OCI-LY3 (cell line): Measurements from ENCODE around the gene CLDN22.

Source experiments
- EZH2phosphoT487 ChIP-seq: fragments of 200-600 bp; shearing (Covaris generic); IDR thresholded peaks from 2 replicates; pipeline ENCODE4 v1.6.1; 2018; ENCODE audit warnings: antibody characterized with exemption, mixed run types, low read depth
- TF ChIP-seq, protein P1 (sequence below): fragments of 200-600, 300-600 bp; sonication (generic); IDR thresholded peaks from 2 replicates; pipeline ENCODE4 v1.5.1; 2014; ENCODE audit warnings: antibody characterized with exemption, low read length, low read depth

DNA sequence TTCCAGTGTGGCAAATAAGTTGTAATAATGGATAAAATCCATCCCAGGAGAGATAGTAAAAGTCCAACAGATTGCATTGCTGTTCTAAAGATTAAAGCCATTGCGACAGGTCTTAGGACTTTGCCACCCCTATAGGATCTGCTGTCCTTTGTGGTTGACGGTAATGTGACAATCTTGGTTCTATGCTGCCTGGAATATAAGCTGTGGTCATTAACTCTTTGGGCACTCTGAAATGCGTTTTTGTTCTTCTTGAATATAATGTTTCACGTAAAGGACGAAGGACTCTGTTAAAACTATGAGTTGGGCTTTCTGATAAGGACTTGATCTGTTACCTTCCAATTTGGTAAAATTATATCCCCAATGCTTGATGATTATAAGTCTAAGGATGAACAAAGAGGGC, 2.2 kb upstream of the CLDN22 start, which contains the start of gene CLDN24:
- TF ChIP-seq, protein P1, sequence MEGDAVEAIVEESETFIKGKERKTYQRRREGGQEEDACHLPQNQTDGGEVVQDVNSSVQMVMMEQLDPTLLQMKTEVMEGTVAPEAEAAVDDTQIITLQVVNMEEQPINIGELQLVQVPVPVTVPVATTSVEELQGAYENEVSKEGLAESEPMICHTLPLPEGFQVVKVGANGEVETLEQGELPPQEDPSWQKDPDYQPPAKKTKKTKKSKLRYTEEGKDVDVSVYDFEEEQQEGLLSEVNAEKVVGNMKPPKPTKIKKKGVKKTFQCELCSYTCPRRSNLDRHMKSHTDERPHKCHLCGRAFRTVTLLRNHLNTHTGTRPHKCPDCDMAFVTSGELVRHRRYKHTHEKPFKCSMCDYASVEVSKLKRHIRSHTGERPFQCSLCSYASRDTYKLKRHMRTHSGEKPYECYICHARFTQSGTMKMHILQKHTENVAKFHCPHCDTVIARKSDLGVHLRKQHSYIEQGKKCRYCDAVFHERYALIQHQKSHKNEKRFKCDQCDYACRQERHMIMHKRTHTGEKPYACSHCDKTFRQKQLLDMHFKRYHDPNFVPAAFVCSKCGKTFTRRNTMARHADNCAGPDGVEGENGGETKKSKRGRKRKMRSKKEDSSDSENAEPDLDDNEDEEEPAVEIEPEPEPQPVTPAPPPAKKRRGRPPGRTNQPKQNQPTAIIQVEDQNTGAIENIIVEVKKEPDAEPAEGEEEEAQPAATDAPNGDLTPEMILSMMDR: no peak
- TF ChIP-seq EZH2phosphoT487: no peak
